Forelimb muscle (tissue), 1 donor: ENCODE data around the gene TEKT3. TPM values are rescaled to one million over a fixed set of nuclear protein-coding genes. Genes with fewer than 3 reads are reported as not detected.

Source experiments
- DNase-seq: peaks from one replicate; pipeline ENCODE4 v3.0.0-alpha.2; 2013; ENCODE audit warnings: low read depth
- polyA plus RNA-seq: library from polyadenylated mRNA; unstranded; fragments of 120-200 nt; gene quantifications from one replicate; pipeline ENCODE4 v1.2.1, GENCODE V29; 2013; ENCODE audit not compliant: insufficient read length

TEKT3 gene
- polyA plus RNA-seq, 1 donor = 1.2 TPM

DNA sequence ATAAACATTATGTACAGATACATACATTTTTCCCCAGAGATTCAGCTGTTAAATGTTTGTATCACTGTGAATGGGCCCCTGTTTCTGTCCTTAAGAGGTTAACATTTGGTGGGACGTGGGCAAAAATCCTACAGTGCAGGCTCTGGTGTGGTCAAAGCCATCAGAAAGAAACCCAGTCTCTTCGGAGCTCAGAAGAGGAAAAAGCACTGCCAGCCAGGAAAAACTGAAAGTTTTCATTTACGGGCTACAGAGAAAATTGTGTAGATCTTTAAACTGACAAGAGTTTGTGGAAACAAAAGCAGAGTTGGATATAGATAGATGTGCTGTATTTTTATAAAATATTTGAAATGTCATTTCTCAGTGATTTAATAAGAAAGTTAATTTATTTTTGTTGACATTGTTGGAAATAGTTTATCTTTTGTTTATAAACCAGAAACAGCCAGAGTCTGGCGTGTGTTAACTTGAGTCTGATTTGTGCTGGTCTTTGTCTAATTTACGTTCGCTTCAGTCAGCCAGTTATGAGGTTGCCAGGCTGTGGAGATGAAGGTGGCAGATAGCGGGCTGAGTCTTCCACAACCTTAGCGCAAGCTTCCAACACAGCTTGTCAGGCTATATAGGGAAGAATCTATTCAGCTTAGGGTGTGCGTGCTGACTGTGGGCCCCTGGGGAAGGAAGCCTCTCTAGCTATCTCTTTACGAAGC, 9.5 kb upstream of the TEKT3 start:
- no peak for DNase-seq

DNA sequence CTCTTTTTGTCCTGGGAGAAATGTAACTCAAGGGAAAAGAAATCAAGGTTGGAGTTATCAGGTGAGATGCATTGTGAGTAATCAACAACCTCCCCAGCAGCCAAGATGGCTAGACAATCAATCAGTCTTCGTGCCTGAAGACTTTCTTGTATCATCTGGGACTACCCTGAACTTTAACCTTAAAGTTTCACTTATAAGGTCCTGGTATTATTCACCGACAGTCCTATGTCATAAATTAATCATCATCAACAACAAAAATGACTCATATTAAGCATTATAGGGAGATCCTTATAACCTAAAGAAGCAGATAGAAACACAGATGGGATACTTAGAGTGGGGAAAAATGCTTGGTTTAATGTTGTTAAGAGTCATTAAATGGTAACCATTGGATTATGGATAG, 7.7 kb upstream of the TEKT3 start:
- no peak for DNase-seq

DNA sequence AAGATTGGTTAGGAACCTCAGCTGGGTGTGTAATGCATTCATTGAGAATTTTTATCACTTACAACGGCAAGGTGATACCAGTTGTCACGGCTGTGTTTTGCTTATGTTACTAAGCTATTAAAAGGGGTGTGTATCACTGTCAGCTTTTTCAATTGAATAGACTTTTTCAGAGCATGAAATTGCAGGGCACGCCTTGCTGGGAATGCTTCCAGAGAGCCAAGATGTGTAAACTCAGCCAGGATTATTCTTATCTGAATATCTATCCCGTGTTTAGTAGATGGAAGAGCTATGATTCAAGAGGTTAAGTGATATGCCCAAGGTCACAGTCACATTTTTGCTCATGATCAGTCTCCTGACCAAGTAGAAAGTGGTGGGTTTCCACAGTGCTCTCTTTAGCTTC, 6.6 kb upstream of the TEKT3 start:
- DNase-seq = no peak

DNA sequence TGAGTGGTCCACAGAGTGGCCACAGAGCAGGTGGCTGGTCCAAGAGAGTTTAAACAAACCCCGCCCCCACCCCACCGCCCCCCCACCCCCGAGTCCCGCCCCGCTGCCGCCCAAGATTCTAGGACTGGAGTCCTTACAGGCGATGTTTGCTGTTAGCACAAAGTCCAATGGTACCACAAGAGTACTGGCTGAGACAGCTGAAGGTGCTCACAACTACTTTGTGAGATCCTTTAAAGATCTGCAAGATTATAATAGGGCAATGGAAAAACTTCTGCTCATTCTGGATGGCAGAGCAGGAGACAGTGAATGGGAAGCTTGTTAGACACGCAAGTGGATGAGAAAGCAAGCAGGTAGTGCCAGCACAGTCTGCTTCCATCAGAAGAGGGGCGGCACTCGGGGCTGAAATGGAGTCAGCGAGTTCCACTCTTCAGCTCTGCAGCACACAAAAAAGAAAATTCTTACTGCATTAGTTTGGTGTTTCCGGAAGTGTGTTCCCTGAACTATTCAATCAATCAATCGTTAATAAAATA, 4.7 kb upstream of the TEKT3 start:
- no peak for DNase-seq

DNA sequence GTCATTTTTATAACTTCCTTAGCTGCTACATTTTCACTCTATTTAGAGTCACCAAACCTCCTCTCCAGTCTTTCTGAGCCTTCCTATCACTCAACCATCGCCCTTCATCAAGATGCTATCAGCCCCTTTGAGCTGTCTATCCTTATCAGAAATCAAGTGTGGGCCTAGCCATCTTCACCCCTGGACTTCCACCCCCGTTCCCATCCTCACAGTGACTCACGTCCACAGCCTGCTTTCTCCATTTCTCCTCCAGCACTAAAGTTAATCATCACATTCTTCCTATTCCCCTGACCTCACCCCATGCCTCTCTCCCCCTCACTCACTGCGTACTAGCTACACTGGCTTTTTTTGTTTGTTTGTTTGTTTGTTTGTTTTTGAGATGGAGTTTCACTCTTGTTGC, 2.4 kb upstream of the TEKT3 start:
- no peak for DNase-seq

DNA sequence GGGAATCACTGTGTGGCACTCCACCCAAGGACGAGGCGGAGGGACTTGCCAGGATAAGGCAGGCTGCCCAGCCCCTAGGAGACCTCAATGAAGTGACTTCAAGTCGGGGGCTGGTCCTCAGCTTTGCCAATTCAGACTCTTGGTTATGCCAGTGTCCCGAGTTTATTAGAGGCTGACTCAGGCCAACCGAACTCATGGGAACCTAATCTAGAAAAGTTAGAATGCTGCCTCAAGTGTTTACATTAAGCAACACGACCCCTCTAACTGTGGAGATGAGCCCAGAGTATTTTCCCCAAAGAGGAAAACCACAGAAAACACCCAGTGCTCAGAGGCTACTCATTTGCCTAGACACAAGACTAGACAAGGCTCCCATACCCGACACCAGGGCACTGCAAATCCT, 1.1 kb upstream of the TEKT3 start:
- DNase-seq = no peak

DNA sequence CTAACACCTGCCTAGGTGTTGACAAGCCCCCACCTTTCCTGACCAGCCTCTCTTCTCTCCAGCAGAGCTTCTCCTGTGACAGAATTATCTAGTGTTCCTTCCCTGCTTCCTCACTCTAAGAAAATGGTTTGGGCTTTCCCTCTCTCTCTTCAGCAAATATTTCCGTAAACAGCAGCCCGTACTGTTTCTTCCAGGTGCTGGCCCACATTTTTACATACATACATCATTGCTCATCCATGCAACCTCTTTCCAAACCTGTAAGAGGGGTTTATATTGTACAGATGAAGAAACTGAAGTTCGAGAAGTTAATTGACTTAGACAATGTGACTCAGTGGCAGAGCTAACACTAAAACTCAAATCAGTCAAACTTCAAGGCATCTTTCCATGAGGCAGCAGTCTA, 569 bp upstream of the TEKT3 start:
- DNase-seq = no peak

DNA sequence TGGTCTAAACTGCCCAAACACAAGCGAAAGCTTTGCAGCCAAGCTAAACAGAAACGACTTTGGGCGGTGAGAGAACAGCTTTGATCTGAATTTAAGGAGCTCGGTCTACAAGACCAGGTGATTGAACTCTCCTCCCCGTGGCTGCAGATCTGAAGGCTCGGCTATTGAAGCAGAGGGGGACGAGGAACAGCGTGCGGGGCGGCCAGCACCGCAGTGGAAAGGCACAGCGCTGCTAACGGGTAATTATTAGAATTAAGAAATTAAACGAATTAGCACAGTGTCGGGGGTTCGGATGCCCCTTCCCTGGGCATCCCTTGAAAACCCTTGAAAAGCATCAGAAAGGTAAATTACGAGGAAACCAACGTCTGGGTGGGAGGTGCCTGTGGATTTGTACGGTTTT, 431 bp downstream of the TEKT3 start:
- no peak for DNase-seq

DNA sequence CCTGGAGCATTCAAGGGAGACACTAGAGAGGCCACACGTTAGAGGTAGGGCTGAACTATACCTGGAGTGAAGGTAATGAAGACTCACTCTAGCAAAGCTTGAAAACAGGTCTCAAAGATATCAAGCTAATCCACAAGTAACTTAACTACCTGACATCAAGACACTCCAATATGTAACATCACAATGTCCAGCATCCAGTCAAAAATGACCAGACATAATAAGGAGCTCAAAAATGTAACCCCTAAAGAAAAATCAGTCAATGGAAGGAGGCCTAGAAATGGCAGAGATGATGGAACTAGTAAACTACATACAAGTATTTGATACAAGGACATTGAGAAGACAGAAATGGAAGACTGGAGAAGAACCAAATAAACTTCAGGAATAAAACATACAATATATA, 6.0 kb downstream of the TEKT3 start:
- no peak for DNase-seq

DNA sequence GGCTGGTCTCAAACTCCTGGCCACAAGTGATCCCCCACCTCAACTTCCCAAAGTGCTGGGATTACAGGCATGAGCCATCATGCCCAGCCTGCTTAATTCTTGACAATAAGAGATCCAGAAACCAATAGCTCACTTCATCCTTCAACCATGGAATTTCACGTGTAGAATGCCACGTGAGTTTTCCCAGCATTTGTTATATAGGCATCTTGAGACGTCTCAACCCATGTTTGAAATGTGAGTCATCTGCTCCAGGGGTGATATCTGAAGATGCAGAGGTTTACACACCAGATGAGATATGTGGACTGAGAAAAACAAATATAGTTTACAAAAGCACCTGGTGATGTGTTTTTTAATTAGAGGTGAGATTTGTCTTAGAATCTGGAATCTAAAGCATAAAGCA, 7.1 kb downstream of the TEKT3 start:
- DNase-seq = no peak

DNA sequence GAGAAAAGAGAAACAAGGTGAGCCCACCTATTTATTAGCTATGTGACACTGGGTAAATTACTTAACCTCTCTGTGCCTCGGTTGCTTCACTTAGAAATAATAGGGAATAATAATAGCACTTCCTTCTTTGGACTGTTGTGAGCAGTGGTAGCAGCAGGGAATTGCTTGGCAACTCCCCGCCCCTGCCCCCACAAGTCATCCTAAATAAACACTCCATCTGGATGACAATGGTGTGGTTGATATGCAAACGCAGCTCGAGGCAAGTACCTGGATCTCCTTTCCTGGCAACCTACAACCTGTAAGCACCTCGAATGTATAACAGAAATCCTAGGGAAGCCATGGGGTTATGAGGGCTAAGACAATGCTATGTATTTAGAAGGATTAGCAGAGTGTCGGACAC, 9.1 kb downstream of the TEKT3 start:
- DNase-seq = no peak

DNA sequence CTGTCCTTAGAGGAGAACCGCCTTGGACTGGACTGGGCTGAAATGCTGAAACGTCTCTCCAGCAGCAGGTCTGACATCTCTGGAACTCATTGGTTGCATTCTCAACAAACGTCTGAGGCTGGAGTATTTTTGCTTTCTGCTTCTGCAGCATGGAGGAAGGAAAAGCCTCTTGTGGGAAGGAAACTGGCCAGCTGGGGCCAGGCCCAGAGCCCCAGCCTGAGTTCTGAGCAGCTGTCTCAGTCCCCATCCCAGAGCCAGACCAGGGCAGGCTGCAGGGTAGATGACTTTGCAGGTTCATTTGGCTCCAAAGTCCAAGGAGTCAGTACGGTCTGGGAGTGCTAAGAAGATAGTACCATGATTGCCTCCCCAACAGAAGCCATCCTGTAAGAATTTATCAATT, 18.3 kb downstream of the TEKT3 start:
- peak; percentile 39 for DNase-seq

DNA sequence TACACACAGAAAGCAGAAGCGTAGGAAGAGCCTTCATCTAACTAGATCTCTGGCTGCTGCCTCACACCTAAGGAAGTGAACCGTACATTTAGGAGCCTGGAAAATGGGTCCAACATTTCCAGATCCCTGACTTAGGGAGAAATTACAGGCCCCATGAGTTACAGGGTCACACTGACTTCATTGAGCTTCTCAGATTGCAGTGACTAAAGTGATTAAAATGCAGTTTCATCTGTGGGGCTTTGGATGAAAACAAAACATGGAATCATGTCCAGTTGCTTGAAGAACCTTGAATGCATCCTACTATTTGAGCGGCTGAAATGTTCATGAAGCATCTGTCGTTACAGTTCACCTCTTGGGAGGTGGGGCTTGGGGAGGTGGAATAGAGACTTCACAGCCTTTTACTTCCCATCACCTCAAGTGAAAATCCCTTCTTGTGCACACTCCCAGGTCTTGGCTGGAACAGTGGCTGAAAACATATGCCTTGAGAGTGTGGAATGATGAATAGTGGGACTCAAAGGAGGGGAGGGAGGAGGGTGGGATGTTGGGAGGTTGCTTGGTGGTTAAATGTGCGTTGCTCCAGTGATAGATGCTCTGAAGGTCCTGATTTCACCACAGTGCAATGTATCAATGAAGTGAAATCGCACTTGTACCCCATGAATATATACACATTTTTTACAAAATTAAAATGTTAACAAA, 19.7 kb downstream of the TEKT3 start:
- DNase-seq = no peak

DNA sequence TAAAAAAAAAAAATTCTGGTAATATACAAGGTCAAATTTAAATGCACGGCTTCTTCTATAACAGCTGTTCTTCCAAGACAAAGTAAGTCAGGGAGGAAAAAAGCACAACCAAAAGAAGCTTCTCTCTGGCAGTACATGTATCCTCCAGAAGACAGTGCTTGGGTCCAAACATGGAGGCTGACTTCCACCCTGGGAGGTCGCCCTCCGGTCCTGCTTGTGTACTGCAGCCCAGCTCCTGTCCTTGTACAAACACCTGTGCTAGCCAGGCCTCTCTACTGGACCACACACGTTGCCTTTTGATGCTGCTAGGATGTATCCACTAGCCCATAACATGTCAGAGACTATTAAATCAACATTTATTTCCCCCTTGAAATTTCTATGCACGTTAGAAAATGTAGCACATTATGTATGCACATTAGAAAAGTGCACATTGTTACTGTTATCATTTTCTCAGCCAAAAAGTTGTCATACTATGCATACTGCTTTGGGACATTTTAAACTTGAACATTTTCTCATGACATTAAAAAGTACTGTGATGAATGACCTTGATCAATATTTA, 21.9 kb downstream of the TEKT3 start:
- no peak for DNase-seq

DNA sequence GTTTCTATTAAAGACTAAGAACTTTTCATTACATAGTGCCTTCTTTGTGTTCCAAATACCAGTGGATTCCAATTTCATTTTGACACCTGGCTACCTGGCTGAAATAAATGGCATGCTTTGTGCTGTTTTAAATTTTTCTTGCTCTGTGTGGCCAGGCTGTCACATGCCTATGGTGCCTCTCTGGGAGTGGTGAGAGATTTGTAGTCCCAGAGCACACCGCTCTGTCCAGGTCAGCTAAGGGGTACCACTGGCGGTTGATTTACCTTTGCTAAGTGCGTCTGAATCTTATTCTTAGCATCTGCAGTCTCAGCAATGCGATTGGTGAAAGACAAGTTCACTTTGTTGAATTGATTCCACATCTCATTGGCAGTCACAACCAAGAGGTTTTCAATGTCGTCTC, 29.4 kb downstream of the TEKT3 start:
- no peak for DNase-seq

DNA sequence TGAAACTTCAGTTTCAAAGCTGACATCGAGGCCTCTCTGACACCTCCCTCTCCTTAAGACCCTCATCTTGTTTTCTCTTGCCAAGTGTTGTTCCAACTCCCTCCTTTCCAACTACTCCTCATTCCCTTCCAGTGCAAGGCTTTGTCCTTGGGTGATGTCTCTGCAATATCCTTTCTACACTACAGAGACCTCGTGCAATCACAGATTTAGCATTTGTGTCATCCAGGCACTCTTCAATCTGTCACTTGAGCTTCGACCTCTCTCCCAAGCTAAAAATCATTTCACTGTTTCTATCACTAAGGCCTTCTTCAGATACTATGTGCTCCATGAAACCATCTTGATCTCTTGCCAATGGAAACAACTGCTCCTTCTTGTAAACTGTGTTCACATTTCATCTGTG, 31.6 kb downstream of the TEKT3 start:
- DNase-seq = no peak

DNA sequence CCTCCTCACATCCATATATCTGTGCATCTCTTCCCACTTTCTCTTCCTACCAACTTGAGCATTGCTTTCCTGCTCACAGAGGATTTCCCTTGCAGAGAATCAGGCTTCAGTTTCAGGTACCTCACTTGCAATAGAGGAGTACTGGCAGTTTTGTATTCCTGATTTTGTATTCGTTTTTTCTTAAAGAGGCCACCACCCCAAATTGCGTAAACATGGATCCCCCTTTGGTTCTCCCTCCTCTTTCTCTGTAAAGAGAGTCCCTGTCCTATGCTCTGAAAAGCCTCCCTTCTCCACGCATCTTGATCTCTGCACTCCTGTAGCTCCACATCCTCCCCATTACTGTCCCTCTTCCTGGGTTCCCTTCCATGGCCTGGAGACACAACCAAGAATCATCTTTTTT, 32.2 kb downstream of the TEKT3 start:
- no peak for DNase-seq

DNA sequence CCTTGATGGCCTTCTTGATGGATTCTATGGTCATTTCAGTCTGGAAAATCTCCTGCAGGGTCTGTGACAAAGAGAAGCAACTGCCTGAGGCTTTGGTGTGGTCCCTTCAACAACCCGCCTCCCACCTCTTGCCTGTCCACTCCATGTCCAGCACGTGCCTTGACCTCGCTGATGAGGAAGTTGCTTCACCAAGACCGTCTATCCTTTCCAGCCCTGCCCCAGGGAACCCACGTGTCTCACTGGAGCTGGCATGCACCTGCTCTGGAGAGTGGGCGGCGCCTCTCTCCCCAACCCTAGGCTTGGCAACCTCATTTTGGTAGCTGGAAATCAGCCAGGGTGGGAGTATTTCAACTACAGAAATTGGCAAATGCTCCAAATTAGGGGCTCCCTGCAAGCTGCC, 32.6 kb downstream of the TEKT3 start:
- no peak for DNase-seq

DNA sequence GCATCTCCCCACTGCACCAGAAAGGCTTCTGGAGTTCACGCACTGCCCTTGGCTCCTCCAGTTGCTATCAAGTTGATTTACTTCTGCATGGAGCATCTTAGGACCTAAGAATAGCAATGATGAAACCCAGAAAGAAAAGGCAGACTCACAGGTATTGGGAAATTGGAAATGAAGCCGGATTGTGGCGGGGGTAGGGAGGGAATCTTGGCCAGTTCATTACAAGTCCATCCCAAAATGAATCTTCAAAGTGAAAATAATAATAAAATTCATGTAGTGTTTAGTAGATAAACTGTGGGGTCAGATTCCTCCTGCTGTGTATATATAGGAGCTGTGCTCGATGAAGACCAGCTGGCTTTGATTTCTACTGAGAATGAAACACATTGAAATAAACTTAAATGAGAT, 33.7 kb downstream of the TEKT3 start:
- DNase-seq = no peak

DNA sequence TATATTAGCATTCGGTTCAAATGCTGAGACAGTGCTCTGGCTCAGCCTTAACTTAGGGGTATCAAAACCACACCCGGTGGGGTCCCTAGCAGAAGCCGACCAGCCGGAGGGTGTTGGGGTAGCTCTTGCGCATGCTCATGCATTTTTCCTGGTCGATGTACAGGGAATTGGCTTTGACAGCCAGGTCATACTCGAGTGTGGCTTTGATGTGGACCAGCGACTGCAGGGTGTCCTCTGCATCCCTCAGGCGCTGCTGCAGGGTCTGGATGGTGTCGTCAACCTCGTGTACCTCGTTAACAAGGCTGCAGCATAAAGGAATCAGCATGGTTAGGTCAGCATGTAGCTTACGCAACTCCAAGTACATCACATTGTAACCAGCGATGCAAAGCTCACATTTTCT, 37.5 kb downstream of the TEKT3 start:
- DNase-seq = no peak

DNA sequence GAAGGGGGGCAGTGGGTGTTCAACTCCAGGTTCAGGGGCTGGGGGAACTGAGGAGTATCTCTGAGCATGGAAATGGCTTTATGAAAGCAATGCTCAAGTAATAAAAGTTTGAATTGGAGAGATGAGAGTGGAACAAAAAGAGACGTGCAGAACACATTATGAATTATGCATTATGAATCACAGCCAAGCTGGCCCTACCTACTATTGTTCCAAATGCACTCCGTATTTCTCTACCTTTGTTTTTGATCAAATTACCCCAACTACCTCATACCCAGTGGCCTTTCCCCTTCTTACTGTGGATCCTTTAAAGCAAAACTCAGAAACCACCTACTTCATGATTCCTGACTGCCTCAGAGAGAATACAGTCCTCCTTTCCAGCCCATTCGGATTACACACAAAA, 38.1 kb downstream of the TEKT3 start:
- DNase-seq = no peak

DNA sequence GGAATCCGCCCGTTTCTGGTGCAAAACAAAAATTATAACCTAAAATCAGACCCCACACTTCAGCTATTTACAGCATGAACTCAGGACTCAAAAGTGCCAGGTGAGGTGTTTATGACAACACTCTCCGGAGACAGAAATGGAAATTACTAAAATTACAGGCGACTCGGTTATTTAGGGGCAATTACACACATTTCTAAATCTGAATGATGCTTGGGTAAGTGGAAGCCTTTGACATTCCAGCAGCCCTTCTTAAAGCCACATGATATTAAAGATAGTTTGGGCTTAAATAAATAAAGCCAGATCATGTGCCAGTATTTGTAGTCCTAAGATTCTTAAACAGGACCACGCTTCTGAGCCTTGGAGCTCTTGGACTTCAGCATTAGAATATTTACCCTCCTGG, 39.6 kb downstream of the TEKT3 start:
- DNase-seq = no peak

DNA sequence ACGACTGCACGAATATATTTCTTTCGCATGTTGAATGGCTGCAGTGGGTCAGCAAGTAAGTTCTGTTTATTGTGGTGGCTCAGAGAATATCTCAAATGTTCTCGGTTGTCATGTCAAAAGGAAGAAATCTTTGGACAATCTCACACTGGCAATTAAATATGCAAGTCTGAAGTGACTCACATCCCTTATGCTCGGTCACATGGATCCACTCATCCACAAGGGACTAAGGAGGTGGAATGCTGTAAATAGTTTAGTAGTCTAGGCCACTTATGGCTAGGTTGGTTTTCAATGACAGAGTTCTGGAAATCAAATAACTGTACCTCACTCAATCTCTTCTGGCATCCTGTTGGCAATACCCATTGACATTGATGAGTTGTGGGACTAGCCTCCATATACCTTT, 43.2 kb downstream of the TEKT3 start:
- DNase-seq = no peak
